H1 (cell line): ENCODE measurements around the gene ATP5PB. TPM values are rescaled to one million over a fixed set of nuclear protein-coding genes. Genes with fewer than 3 reads are reported as not detected.

Experiments used
- CTCF ChIA-PET: fragments of 300-600 bp; sonication (Branson Sonifier 250); formaldehyde crosslinking; loops from one replicate; lab custom pipeline; 2021; ENCODE audit not compliant: partially characterized antibody; lab: Charles Lee
- POLR2A ChIA-PET: fragments of 300-600 bp; sonication (Branson Sonifier 250); formaldehyde crosslinking; loops from one replicate; lab custom pipeline; 2021; ENCODE audit warnings: inconsistent platforms; ENCODE audit not compliant: partially characterized antibody; lab: Charles Lee
- DNase-seq, 2 experiments: peaks; one replicate each; pipeline versions ENCODE4 v3.0.0 to v3.0.0-alpha.2; 2010 to 2022; ENCODE audit warnings: low spot score in 2 of 2, low read depth in 1 of 2, mixed read lengths in 1 of 2
- FAIRE-seq: peaks from 2 replicates; lab custom pipeline; 2011; peaks lifted over from hg19 to GRCh38; lab: Jason Lieb, UNC
- H2AFZ ChIP-seq: 2 replicates; pipeline ENCODE4 v1.8.1; 2012; ENCODE audit warnings: low read length, inconsistent platforms
- H2AK5ac ChIP-seq: 2 replicates; pipeline ENCODE4 v1.6.1; 2013; ENCODE audit warnings: low read depth, low read length
- H2BK120ac ChIP-seq: replicated peaks from 2 replicates; pipeline ENCODE3; 2013; ENCODE audit warnings: low read depth, low read length, inconsistent platforms
- H2BK12ac ChIP-seq: 2 replicates; pipeline ENCODE4 v1.6.1; 2013; ENCODE audit warnings: low read depth, low read length
- H2BK15ac ChIP-seq: 2 replicates; pipeline ENCODE4 v1.6.1; 2013; ENCODE audit warnings: low read length
- H2BK20ac ChIP-seq: 2 replicates; pipeline ENCODE4 v1.6.1; 2013; ENCODE audit warnings: low read length
- H2BK5ac ChIP-seq: 2 replicates; pipeline ENCODE4 v1.6.1; 2013; ENCODE audit warnings: low read depth, low read length
- H3K14ac ChIP-seq: 2 replicates; pipeline ENCODE4 v1.6.1; 2013; ENCODE audit warnings: inconsistent platforms; ENCODE audit not compliant: insufficient read length
- H3K18ac ChIP-seq: 2 replicates; pipeline ENCODE4 v1.6.1; 2013; ENCODE audit warnings: low read length; ENCODE audit errors: extremely low read depth
- H3K23ac ChIP-seq: 2 replicates; pipeline ENCODE4 v1.6.1; 2013; ENCODE audit warnings: inconsistent platforms; ENCODE audit not compliant: insufficient read length
- H3K23me2 ChIP-seq: 2 replicates; pipeline ENCODE4 v1.6.1; 2013; ENCODE audit warnings: low read depth, low read length
- H3K27ac ChIP-seq: 2 replicates; pipeline ENCODE4 v1.6.1; 2011; ENCODE audit warnings: low read depth, low read length, inconsistent platforms
- H3K27me3 ChIP-seq, 4 experiments: replicated peaks in 1 of 4; 1 replicate in 1 of 4; 2 replicates in 3 of 4; pipeline versions ENCODE4 v1.6.1 to v1.8.1; 2011 to 2013; ENCODE audit warnings: low read length in 3 of 4, mild to moderate bottlenecking in 3 of 4, inconsistent platforms in 2 of 4, mixed read lengths in 2 of 4, moderate library complexity in 1 of 4; ENCODE audit not compliant: control insufficient read depth in 3 of 4, insufficient read depth in 3 of 4; ENCODE audit errors: extremely low read depth in 1 of 4
- H3K36me3 ChIP-seq, 4 experiments: 2 replicates each; pipeline versions ENCODE4 v1.6.1 to v1.8.1; 2011 to 2013; ENCODE audit warnings: mild to moderate bottlenecking in 4 of 4, low read length in 3 of 4, moderate library complexity in 2 of 4, control low read depth in 1 of 4, inconsistent platforms in 1 of 4; ENCODE audit not compliant: insufficient read depth in 4 of 4, control insufficient read depth in 2 of 4
- H3K4ac ChIP-seq: replicated peaks from 2 replicates; pipeline ENCODE3; 2013; ENCODE audit warnings: low read length, low read depth, mixed read lengths, inconsistent platforms; ENCODE audit not compliant: insufficient read length
- H3K4me1 ChIP-seq, 4 experiments: replicated peaks in 1 of 4; 1 replicate in 1 of 4; 2 replicates in 3 of 4; pipeline versions ENCODE4 v1.6.1 to v1.8.1; 2011 to 2013; ENCODE audit warnings: low read length in 3 of 4, inconsistent platforms in 2 of 4, mixed read lengths in 1 of 4; ENCODE audit not compliant: insufficient read depth in 4 of 4, control insufficient read depth in 3 of 4
- H3K4me2 ChIP-seq, 2 experiments: 2 replicates each; pipeline versions ENCODE4 v1.6.1 to v1.8.1; 2011 to 2013; ENCODE audit warnings: low read depth in 2 of 2, low read length in 2 of 2, control low read depth in 1 of 2, inconsistent platforms in 1 of 2, mild to moderate bottlenecking in 1 of 2; ENCODE audit not compliant: insufficient read depth in 1 of 2
- H3K4me3 ChIP-seq, 4 experiments: fragments of 200-600, 300-600 bp in 1 of 4; sonication (generic), shearing (Covaris generic), sonication (Bioruptor Twin) in 1 of 4; 2 replicates each; pipeline versions ENCODE4 v1.5.1 to v1.8.1; 2011 to 2016; ENCODE audit warnings: low read length in 4 of 4, low read depth in 3 of 4, control low read depth in 2 of 4, inconsistent platforms in 2 of 4, mild to moderate bottlenecking in 2 of 4, mixed read lengths in 1 of 4, moderate library complexity in 1 of 4; ENCODE audit not compliant: insufficient read depth in 2 of 4; ENCODE audit errors: extremely low read depth in 1 of 4
- H3K56ac ChIP-seq: replicated peaks from 2 replicates; pipeline ENCODE3; 2013; ENCODE audit warnings: low read depth, mild to moderate bottlenecking, mixed read lengths, low read length, inconsistent platforms; ENCODE audit not compliant: insufficient read length
- H3K79me1 ChIP-seq: 2 replicates; pipeline ENCODE4 v1.6.1; 2013; ENCODE audit warnings: low read depth, low read length, control low read depth
- H3K79me2 ChIP-seq, 2 experiments: 2 replicates each; pipeline versions ENCODE4 v1.6.1 to v1.8.1; 2012 to 2013; ENCODE audit warnings: low read length in 2 of 2, mild to moderate bottlenecking in 2 of 2, inconsistent platforms in 1 of 2; ENCODE audit not compliant: insufficient read depth in 2 of 2, control insufficient read depth in 1 of 2
- H3K9ac ChIP-seq, 4 experiments: replicated peaks in 1 of 4; 1 replicate in 1 of 4; 2 replicates in 3 of 4; pipeline versions ENCODE4 v1.6.1 to v1.8.1; 2011 to 2013; ENCODE audit warnings: low read depth in 3 of 4, low read length in 3 of 4, control low read depth in 2 of 4, mild to moderate bottlenecking in 2 of 4, moderate library complexity in 2 of 4, inconsistent platforms in 1 of 4; ENCODE audit errors: extremely low read depth in 1 of 4
- H3K9me3 ChIP-seq, 2 experiments: 2 replicates each; pipeline versions ENCODE4 v1.6.1 to v1.8.1; 2012 to 2013; ENCODE audit warnings: mild to moderate bottlenecking in 2 of 2, moderate library complexity in 2 of 2, control low read depth in 1 of 2, inconsistent platforms in 1 of 2, low read depth in 1 of 2, low read length in 1 of 2, mixed read lengths in 1 of 2; ENCODE audit not compliant: insufficient read depth in 2 of 2
- H4K20me1 ChIP-seq, 2 experiments: replicated peaks in 1 of 2; 2 replicates each; pipeline versions ENCODE3 to v1.8.1; 2011 to 2013; ENCODE audit warnings: inconsistent platforms in 2 of 2, low read length in 2 of 2, mild to moderate bottlenecking in 1 of 2; ENCODE audit not compliant: insufficient read depth in 2 of 2, control insufficient read depth in 1 of 2
- H4K5ac ChIP-seq: 2 replicates; pipeline ENCODE4 v1.6.1; 2013; ENCODE audit warnings: low read length, low read depth, mixed read lengths, inconsistent platforms; ENCODE audit not compliant: insufficient read length
- H4K8ac ChIP-seq: 2 replicates; pipeline ENCODE4 v1.8.0; 2013; ENCODE audit warnings: mild to moderate bottlenecking, moderate library complexity, low read length, inconsistent platforms; ENCODE audit not compliant: insufficient read depth; ENCODE audit errors: extremely low read depth
- H4K91ac ChIP-seq: replicated peaks from 2 replicates; pipeline ENCODE3; 2013; ENCODE audit warnings: low read length, mixed read lengths, inconsistent platforms; ENCODE audit not compliant: insufficient read length
- CHD1 ChIP-seq: IDR thresholded peaks from 2 replicates; pipeline ENCODE4 v1.6.1; 2012; ENCODE audit warnings: low read depth, low read length, improper control_type of control experiment
- CTBP2 ChIP-seq: IDR thresholded peaks from 2 replicates; pipeline ENCODE4 v1.7.0; 2011; ENCODE audit warnings: borderline replicate concordance, mild to moderate bottlenecking, moderate library complexity, mixed read lengths, low read length; ENCODE audit not compliant: insufficient read depth, insufficient read length
- EZH2 ChIP-seq: fragments of 200-600 bp; sonication (generic); IDR thresholded peaks from 2 replicates; pipeline ENCODE4 v1.7.1; 2012; ENCODE audit warnings: low read depth, mild to moderate bottlenecking, moderate library complexity, low read length, inconsistent platforms; ENCODE audit not compliant: severe bottlenecking
- JUN ChIP-seq: IDR thresholded peaks from 2 replicates; pipeline ENCODE4 v1.6.1; 2011; ENCODE audit warnings: low read depth, mild to moderate bottlenecking, improper control_type of control experiment, low read length
- KDM4A ChIP-seq: IDR thresholded peaks from one replicate; pipeline ENCODE4 v1.7.1; 2012; ENCODE audit warnings: low read depth, mild to moderate bottlenecking, moderate library complexity, low read length, inconsistent platforms; ENCODE audit not compliant: severe bottlenecking
- RNF2 ChIP-seq: fragments of 200-900, 300-1000 bp; sonication (generic); IDR thresholded peaks from 2 replicates; pipeline ENCODE4 v1.7.1; 2016; ENCODE audit warnings: borderline replicate concordance, low read depth, mild to moderate bottlenecking, antibody characterized with exemption, low read length; ENCODE audit not compliant: poor library complexity, severe bottlenecking; ENCODE audit errors: missing control alignments
- SP2 ChIP-seq: IDR thresholded peaks from 2 replicates; pipeline ENCODE4 v1.6.1; 2012; ENCODE audit warnings: mild to moderate bottlenecking, low read length, inconsistent platforms
- SRF ChIP-seq: IDR thresholded peaks from 2 replicates; pipeline ENCODE4 v1.6.1; 2011; ENCODE audit warnings: mild to moderate bottlenecking, low read depth, low read length, moderate library complexity
- TBP ChIP-seq: IDR thresholded peaks from 2 replicates; pipeline ENCODE4 v1.6.1; 2011; ENCODE audit warnings: low read depth, low read length, improper control_type of control experiment
- ZNF274 ChIP-seq: IDR thresholded peaks from 2 replicates; pipeline ENCODE4 v1.7.0; 2012; ENCODE audit warnings: low read length, borderline replicate concordance; ENCODE audit errors: extremely low read depth
- WGBS, 2 experiments: shearing (Covaris generic) in 1 of 2; methylation state at CpG; one replicate each; pipeline versions ENCODE4 v1.1.6 to v1.1.7; 2013 to 2015; ENCODE audit warnings: low lambda C conversion rate in 2 of 2, mixed read lengths in 2 of 2, inconsistent platforms in 1 of 2, low coverage in 1 of 2, missing lambda C conversion rate in 1 of 2; ENCODE audit not compliant: insufficient replicate concordance in 2 of 2, insufficient coverage in 1 of 2, insufficient read length in 1 of 2; ENCODE audit errors: extremely low coverage in 1 of 2, missing lambda C conversion rate in 1 of 2; 5-methylcytosine and 5-hydroxymethylcytosine counted together
- polyA plus RNA-seq, 7 experiments: library from polyadenylated mRNA; depleted of rRNA in 3 of 7; stranded (reverse) in 5 of 7; unstranded in 2 of 7; fragments of >200 nt in 5 of 7; fragments of 200-250 nt in 2 of 7; gene quantifications; 1 replicate in 5 of 7; 2 replicates in 1 of 7; 4 replicates in 1 of 7; pipeline versions ENCODE4 v1.2.1 to v1.2.3, GENCODE V29; 2011 to 2013; ENCODE audit warnings: missing spikeins in 2 of 7, mixed read lengths in 2 of 7
- total RNA-seq: library from RNA; stranded (reverse); fragmentation: NEBNext Ultra II Directional; extraction: Animal tissue kit (Norgen Biotek cat#: 25700); gene quantifications from 2 replicates; pipeline ENCODE4 v1.2.1, GENCODE V29; 2021

ATP5PB gene
- total and polyA plus RNA-seq, 2 of the 8 experiments (the other 6 are each of a cell fraction or from before 2014, with no cell fraction given), result 232 to 262 TPM

DNA sequence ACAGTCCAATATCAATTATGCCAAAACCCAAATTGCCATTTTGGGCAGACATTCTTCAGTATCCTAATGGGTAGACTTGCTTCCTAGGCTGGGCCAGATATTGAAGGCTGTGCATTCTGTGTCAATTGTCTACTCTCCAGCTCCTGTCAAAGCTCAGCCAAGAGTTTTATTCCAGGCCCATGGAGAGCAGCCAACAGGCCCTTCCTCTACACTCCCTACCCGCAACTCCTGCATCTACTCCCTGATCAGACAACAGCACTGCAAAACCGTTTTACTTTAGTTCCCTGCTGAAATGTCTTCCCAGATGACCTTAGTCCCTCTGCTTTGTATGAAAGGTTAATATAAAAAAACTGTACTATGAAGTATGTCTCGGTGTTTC is 60.7 kb downstream of the ATP5PB start:
- no peak overlapping the region for H3K18ac ChIP-seq
- H2BK5ac ChIP-seq, result no peak overlapping the region
- H3K4me1 ChIP-seq, result peaks cover 0 to 9% (median 3%) of the 10 kb centered on the region in 4 experiments; a peak in 5 of 7 replicates
- POLR2A ChIA-PET, result no interaction called here
- FAIRE-seq, result no peak
- H3K56ac ChIP-seq, result no peak overlapping the region
- no peaks in the 10 kb centered on the region for H3K79me2 ChIP-seq
- H3K27ac ChIP-seq, result no peak overlapping the region
- H3K23me2 ChIP-seq, result no peaks in the 10 kb centered on the region; the same call in 1 of the 2 replicates
- no peak overlapping the region for H2BK15ac ChIP-seq
- H3K79me1 ChIP-seq, result no peaks in the 10 kb centered on the region
- H2AK5ac ChIP-seq, result no peak overlapping the region
- H3K14ac ChIP-seq, result no peak overlapping the region
- H3K36me3 ChIP-seq, result no peaks in the 10 kb centered on the region
- no peak overlapping the region for H3K4me2 ChIP-seq
- CTCF ChIA-PET, result interaction anchor here (1.2 to 1.8 kb wide), 2 partner anchors 9 to 23 kb away, joined by 3 to 5 read pairs; no protein-coding TSS in a partner anchor
- H4K91ac ChIP-seq, result no peak overlapping the region
- H3K4ac ChIP-seq, result no peak overlapping the region
- no peak overlapping the region for H4K8ac ChIP-seq
- no peak overlapping the region for H4K5ac ChIP-seq
- 91% methylated on average over 3 of the region's 3 CpGs; no CpG with 5 or more reads in 1 of the 2 experiments for WGBS, 2 experiments
- H3K9ac ChIP-seq, result no peak overlapping the region
- no peak for DNase-seq
- H3K27me3 ChIP-seq, result no peaks in the 10 kb centered on the region; a peak in 1 of 7 replicates
- no peak overlapping the region for H3K23ac ChIP-seq
- TF ChIP-seq EZH2, result no peak
- no peak for TF ChIP-seq KDM4A
- no peak for TF ChIP-seq CTBP2
- no peak for TF ChIP-seq RNF2
- TF ChIP-seq JUN, result no peak
- no peak for TF ChIP-seq SRF
- TF ChIP-seq CHD1, result no peak
- no peak for TF ChIP-seq TBP
- no peak for TF ChIP-seq ZNF274
- TF ChIP-seq SP2, result no peak
- H3K9me3 ChIP-seq, result no peaks in the 10 kb centered on the region
- no peak overlapping the region for H2BK12ac ChIP-seq
- H2BK20ac ChIP-seq, result no peak overlapping the region
- H2AFZ ChIP-seq, result no peak overlapping the region
- H4K20me1 ChIP-seq, result no peaks in the 10 kb centered on the region
- no peak overlapping the region for H3K4me3 ChIP-seq
- H2BK120ac ChIP-seq, result no peak overlapping the region
